ENCODE data around the gene DNER.

Gene DNER

GRCh38 chr2:229553091-229553490, 161.3 kb downstream of the DNER start:
- TF ChIP-seq CTCF (IDR thresholded peaks at IDR 0.05; ENCODE audit: control extremely low read depth, extremely low read depth, low read depth, missing control alignments): no peak
- ChIA-PET CTCF (no interaction called here), POLR2A (no interaction called here)
- no peak for DNase-seq (ENCODE audit: extremely low spot score)

- no peak for TF ChIP-seq CTCF (IDR thresholded peaks at IDR 0.05; ENCODE audit: control extremely low read depth, extremely low read depth, low read depth, missing control alignments)
- CTCF ChIA-PET: no interaction called here
- no peak for DNase-seq (ENCODE audit: extremely low spot score)
- POLR2A ChIA-PET: no interaction called here
Measured at GRCh38 chr2:229543176-229543873, 171.0 kb downstream of the DNER start.

- DNase-seq (ENCODE audit: extremely low spot score): no peak
- POLR2A ChIA-PET: no interaction called here
- no peak for TF ChIP-seq CTCF (IDR thresholded peaks at IDR 0.05; ENCODE audit: control extremely low read depth, extremely low read depth, low read depth, missing control alignments)
- CTCF ChIA-PET: no interaction called here
Measured at GRCh38 chr2:229539628-229540027, 174.7 kb downstream of the DNER start.

GRCh38 chr2:229531594-229531993, 182.8 kb downstream of the DNER start:
- ChIA-PET CTCF (no interaction called here), POLR2A (no interaction called here)
- TF ChIP-seq CTCF (IDR thresholded peaks at IDR 0.05; ENCODE audit: control extremely low read depth, extremely low read depth, low read depth, missing control alignments): no peak
- no peak for DNase-seq (ENCODE audit: extremely low spot score)

- ChIA-PET POLR2A (no interaction called here), CTCF (interaction anchor here (1.4 kb wide), 1 partner anchor 18 kb away, joined by 3 read pairs; no protein-coding TSS in a partner anchor)
- no peak for TF ChIP-seq CTCF (IDR thresholded peaks at IDR 0.05; ENCODE audit: control extremely low read depth, extremely low read depth, low read depth, missing control alignments)
- no peak for DNase-seq (ENCODE audit: extremely low spot score)
Measured at GRCh38 chr2:229530434-229530833, 183.9 kb downstream of the DNER start.

GRCh38 chr2:229528846-229529245, 185.5 kb downstream of the DNER start:
- DNase-seq (ENCODE audit: extremely low spot score): no peak
- TF ChIP-seq CTCF (IDR thresholded peaks at IDR 0.05; ENCODE audit: control extremely low read depth, extremely low read depth, low read depth, missing control alignments): no peak
- ChIA-PET POLR2A (no interaction called here), CTCF (no interaction called here)
